ENCODE measurements around the gene RNF17. TPM values are rescaled to one million over a fixed set of nuclear protein-coding genes. Genes with fewer than 3 reads are reported as not detected.

The RNF17 gene, protein sequence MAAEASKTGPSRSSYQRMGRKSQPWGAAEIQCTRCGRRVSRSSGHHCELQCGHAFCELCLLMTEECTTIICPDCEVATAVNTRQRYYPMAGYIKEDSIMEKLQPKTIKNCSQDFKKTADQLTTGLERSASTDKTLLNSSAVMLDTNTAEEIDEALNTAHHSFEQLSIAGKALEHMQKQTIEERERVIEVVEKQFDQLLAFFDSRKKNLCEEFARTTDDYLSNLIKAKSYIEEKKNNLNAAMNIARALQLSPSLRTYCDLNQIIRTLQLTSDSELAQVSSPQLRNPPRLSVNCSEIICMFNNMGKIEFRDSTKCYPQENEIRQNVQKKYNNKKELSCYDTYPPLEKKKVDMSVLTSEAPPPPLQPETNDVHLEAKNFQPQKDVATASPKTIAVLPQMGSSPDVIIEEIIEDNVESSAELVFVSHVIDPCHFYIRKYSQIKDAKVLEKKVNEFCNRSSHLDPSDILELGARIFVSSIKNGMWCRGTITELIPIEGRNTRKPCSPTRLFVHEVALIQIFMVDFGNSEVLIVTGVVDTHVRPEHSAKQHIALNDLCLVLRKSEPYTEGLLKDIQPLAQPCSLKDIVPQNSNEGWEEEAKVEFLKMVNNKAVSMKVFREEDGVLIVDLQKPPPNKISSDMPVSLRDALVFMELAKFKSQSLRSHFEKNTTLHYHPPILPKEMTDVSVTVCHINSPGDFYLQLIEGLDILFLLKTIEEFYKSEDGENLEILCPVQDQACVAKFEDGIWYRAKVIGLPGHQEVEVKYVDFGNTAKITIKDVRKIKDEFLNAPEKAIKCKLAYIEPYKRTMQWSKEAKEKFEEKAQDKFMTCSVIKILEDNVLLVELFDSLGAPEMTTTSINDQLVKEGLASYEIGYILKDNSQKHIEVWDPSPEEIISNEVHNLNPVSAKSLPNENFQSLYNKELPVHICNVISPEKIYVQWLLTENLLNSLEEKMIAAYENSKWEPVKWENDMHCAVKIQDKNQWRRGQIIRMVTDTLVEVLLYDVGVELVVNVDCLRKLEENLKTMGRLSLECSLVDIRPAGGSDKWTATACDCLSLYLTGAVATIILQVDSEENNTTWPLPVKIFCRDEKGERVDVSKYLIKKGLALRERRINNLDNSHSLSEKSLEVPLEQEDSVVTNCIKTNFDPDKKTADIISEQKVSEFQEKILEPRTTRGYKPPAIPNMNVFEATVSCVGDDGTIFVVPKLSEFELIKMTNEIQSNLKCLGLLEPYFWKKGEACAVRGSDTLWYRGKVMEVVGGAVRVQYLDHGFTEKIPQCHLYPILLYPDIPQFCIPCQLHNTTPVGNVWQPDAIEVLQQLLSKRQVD (N-terminal part only)
- 0.14 TPM in 1 of 2 replicates, not detected in the other for total RNA-seq

GRCh38 chr13:24763596-24764275 lies at the start of gene RNF17:
RNF17 (plus strand) TSS chr13:24764169; CDS start chr13:24764204, 35 bp downstream.

Other genes with a start within 250 kb of the RNF17 start
- gene ATP12A, start 83.8 kb upstream of the RNF17 start, total RNA-seq, result not detected in 2 replicates

Data from smooth muscle cell of bladder (primary cell).